DND-41 (cell line): ENCODE results near the gene IL1R2.

Experiments
- EZH2 ChIP-seq: IDR thresholded peaks from 3 replicates; pipeline ENCODE4 v1.6.1; 2012; ENCODE audit warnings: borderline replicate concordance, low read depth, mild to moderate bottlenecking, moderate library complexity, low read length, inconsistent platforms; ENCODE audit not compliant: severe bottlenecking
- TF ChIP-seq, protein P1 (sequence below): IDR thresholded peaks from 2 replicates; pipeline ENCODE4 v1.5.1; 2012; ENCODE audit warnings: borderline replicate concordance, low read length, moderate library complexity, mild to moderate bottlenecking; ENCODE audit not compliant: poor library complexity, severe bottlenecking; ENCODE audit errors: extremely low read depth

DNA sequence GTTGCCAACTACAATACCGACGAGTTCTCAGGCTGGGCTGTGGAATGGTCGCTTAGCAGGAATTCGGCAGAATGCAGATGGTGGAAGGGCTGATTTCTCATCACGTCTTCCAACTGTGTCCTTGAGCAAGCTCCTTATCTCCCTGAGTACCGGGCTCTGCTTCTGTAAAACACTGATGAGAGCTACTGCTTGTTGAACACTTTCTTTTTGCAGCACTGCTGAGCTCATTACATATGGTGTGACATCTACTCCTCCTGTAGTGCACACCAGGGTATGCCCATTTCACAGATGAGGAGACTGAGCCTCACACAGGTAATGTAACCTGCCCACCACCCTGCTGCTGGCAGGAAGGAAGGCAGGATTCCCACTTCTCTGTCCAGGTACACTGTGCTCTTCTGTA, 8.3 kb downstream of the IL1R2 start:
- TF ChIP-seq, protein P1, sequence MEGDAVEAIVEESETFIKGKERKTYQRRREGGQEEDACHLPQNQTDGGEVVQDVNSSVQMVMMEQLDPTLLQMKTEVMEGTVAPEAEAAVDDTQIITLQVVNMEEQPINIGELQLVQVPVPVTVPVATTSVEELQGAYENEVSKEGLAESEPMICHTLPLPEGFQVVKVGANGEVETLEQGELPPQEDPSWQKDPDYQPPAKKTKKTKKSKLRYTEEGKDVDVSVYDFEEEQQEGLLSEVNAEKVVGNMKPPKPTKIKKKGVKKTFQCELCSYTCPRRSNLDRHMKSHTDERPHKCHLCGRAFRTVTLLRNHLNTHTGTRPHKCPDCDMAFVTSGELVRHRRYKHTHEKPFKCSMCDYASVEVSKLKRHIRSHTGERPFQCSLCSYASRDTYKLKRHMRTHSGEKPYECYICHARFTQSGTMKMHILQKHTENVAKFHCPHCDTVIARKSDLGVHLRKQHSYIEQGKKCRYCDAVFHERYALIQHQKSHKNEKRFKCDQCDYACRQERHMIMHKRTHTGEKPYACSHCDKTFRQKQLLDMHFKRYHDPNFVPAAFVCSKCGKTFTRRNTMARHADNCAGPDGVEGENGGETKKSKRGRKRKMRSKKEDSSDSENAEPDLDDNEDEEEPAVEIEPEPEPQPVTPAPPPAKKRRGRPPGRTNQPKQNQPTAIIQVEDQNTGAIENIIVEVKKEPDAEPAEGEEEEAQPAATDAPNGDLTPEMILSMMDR: no peak
- TF ChIP-seq EZH2: no peak
